Activated CD8-positive, alpha-beta memory T cell treated with anti-CD3 and anti-CD28 coated beads, Interleukin-2, amount 50 U/mL, for 24 hours (primary cell): ENCODE results near the gene SPRR2F.

ENCODE experiments used
- DNase-seq: peaks from one replicate; pipeline ENCODE4 v3.0.0-alpha.2; 2020; ENCODE audit errors: extremely low read depth

The SPRR2F gene

GRCh38 chr1:153072806-153073726 lies 40.2 kb downstream of the SPRR2F start:
- no peak for DNase-seq

- DNase-seq, result no peak
Measured at GRCh38 chr1:153071511-153071910, 41.8 kb downstream of the SPRR2F start, which contains the start of gene SPRR2B. SPRR2B (minus strand) TSS chr1:153071611; CDS start chr1:153070839, 772 bp downstream.

GRCh38 chr1:153070243-153070642 lies 43.1 kb downstream of the SPRR2F start:
- DNase-seq, result no peak
